Fibroblast of pulmonary artery (primary cell): ENCODE results near the gene DENND1A.

Experiments used
- DNase-seq: peaks from one replicate; pipeline ENCODE4 v3.0.0-alpha.2; 2010; ENCODE audit warnings: low read depth
- H3K4me3 ChIP-seq: replicated peaks from 2 replicates; pipeline ENCODE4 v1.5.1; 2011; ENCODE audit warnings: low read depth, mild to moderate bottlenecking, control low read depth, low read length, moderate library complexity
- CTCF ChIP-seq: IDR thresholded peaks from 2 replicates; pipeline ENCODE4 v1.5.1; 2011; ENCODE audit warnings: mild to moderate bottlenecking, control low read depth, low read length, inconsistent platforms; ENCODE audit errors: missing control alignments

Gene DENND1A

GRCh38 chr9:123784518-123784917 is 145.4 kb downstream of the DENND1A start:
- peak; percentile 81 for DNase-seq
- no peak for TF ChIP-seq CTCF
- no peak overlapping the region for H3K4me3 ChIP-seq

- TF ChIP-seq CTCF: no peak
- DNase-seq: no peak
- H3K4me3 ChIP-seq: no peak overlapping the region
Observed at GRCh38 chr9:123778232-123778902, 151.6 kb downstream of the DENND1A start.

GRCh38 chr9:123776708-123777537 is 153.0 kb downstream of the DENND1A start:
- no peak for TF ChIP-seq CTCF
- DNase-seq: no peak

GRCh38 chr9:123775289-123776284 is 154.3 kb downstream of the DENND1A start:
- no peak for TF ChIP-seq CTCF
- H3K4me3 ChIP-seq: no peak overlapping the region
- DNase-seq: no peak

More at GRCh38 chr9:123776708-123777537, 153.0 kb downstream of the DENND1A start:
- no peak overlapping the region for H3K4me3 ChIP-seq

GRCh38 chr9:123773783-123774182 is 156.1 kb downstream of the DENND1A start:
- no peak overlapping the region for H3K4me3 ChIP-seq
- no peak for TF ChIP-seq CTCF
- no peak for DNase-seq

- no peak for TF ChIP-seq CTCF
- DNase-seq: no peak
- H3K4me3 ChIP-seq: no peak overlapping the region
Observed at GRCh38 chr9:123772967-123773366, 157.0 kb downstream of the DENND1A start.
